Nucleus accumbens (tissue), 56 donors: ENCODE measurements around the gene ARHGAP11B.
"Not testable (repeated sequence)": the region's sequence is repeated elsewhere in the genome, so short reads cannot be mapped to it uniquely, and the experiment has no call there.

Source experiments
- DNase-seq, 56 donors: peaks; one replicate each; lab custom pipeline; 2025; lab: John Stamatoyannopoulos, UW

Gene ARHGAP11B

DNA sequence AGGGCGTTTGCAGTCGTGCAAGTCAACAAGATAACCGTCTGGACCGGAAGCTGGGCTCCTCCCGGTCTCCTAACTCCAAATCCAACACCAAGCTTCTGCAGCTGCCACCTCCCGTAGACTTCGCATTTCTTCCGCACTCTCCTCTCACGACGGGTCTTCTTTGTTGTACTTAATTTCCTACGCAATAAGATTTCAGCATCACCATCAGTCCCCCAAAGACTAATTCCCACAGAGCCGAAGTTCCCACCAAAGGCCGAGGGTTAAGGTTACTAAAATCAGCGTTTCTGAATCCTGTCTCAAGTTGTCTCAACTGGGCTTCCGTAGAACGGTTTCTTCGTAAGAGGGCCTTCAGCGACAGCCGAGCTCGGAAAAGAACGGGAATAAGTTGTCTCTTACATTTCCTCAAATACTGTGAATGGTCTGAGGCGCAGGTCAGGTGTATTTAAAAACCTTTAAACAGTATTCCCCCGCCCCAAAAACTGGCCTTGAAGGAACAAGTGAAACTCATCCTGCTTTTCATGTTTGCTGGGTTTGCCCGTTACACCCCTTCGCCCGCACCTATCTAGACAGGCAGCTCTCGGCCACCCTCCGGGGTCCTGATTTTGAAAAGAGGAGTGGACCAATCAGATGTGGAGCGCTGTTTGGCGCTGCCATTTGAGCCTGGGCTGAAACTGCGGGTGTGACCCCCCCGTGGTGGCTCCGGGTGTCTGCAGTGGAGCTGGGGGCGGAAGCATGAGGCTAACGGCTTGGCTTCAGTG lies at the start of gene ARHGAP11B:
TSS of gene ARHGAP11B (plus strand) at position 693 of the 758 bp plus-strand sequence.
- not testable (repeated sequence) for DNase-seq

DNA sequence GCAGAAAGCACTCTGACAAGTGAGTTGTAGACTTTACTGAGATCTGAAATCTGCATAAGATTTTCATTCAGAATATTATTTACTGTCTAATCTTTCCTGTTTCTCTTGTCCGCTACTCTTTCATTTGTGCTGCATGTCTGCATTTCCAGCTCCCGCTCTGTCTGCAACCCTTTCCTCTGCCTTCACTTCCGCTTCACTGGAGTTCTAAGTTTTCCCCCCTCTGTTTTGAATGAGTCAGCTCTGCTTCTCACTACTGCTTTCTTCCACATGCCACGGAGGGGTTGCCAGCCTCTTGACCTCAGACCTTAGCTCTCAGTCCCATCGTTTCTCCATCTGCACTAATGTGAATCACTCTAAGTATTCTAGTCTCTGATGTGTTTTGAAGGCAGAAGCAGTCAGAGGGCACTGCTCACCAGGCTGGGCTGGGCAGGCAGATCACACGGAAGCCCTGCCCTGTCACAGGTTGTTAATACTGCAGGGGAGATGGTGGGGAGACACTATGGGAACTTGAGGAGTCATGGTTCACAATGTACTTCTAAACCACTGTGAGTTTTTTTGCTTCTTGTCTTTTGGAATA lies 46.4 kb upstream of the ARHGAP11B start:
- not testable (repeated sequence) for DNase-seq

DNA sequence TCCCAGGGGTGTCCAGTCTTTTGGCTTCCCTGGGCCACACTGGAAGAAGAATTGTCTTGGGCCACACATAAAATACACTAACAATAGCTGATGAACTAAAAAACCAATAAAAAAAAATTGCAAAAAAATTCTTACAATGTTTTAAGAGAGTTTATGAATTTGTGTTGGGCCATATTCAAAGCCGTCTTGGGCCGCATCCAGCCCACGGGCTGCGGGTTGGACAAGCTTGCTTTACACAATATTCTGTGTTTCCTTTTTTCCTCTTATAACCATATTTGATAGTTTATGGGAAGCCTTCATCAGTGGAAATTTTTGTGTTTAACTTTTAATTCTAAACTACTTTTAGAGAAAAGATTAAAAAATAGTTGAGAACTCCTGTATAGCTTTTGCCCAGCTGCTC lies 45.2 kb upstream of the ARHGAP11B start:
- DNase-seq, result not testable (repeated sequence)

DNA sequence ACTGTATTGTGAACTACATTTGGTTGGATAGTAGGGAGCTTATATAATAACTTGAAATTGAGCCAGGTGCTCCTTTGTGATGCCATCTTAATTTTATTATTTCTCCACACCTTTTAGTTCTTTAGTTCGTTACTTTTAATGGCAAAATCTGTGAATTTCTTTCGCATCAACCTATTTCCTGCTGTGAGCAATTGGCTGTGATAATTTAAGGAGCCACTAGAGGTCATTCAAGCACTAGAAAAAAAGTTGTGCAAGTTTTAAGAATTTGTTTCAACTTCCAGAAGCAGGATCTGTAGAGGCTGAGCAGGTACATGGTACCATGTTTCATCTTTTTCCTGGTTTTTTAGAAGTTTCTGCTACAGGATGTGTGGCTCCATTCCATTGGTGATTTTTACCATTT lies 27.0 kb upstream of the ARHGAP11B start:
- not testable (repeated sequence) for DNase-seq

DNA sequence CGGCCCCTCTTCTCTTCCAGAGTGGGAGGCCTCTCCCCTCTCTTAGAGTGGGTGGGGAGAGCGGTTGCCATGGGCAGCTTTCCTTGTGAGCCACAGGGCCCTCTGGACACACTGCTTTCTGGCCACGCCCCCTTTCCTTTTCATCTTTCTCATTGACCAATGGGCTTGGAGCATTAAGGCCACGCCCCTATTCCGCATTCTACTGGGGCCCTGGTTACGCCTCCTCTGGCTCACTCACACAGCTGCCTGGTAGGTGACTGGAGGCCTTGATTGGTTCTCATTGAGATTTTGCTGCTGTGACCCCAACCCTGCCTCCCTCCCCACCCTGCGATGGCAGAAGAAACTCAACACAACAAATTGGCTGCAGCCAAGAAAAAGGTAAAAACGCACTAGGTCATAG lies 22.1 kb upstream of the ARHGAP11B start, which contains the start of gene GOLGA8H:
TSS of gene GOLGA8H (plus strand) at position 233 of the 400 bp plus-strand sequence. CDS start at position 331, 98 bp downstream.
- not testable (repeated sequence) for DNase-seq

DNA sequence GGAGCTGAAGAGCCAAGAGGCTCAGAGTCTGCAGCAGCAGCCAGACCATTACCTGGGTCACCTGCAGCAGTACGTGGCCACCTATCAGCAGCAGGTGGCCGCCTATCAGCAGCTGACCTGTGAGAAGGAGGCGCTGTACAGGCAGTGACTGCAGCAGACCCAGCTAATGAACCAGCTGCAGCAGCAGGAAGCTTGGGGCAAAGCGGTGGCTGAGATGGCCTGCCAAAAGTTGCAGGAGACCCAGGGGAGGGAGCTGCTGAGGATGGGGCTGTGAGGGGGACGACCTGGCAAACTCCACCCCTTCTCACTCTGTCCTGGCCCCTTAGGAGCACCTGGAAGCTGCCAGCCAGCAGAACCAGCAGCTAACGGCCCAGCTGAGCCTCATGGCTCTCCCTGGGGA lies 13.7 kb upstream of the ARHGAP11B start:
- not testable (repeated sequence) for DNase-seq

DNA sequence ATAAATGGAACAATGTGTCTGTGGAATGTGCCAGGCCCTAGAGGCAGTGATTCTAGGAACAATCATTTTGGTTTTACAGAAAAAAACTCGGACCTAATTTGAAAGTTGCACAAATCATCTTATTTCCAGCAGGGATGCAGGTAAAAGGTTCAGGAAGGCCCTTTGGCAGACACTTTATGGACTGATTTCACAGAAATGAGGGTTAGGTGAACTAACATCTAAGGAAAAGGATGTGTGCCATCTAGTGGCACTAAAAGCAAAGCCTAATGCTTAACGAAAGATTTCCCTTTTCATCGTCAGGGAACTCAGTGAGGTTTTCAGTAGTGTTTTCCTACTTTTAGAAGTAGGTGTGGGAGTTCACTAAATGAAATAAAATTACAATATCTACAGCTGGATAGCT lies 4.6 kb upstream of the ARHGAP11B start:
- DNase-seq, result not testable (repeated sequence)

DNA sequence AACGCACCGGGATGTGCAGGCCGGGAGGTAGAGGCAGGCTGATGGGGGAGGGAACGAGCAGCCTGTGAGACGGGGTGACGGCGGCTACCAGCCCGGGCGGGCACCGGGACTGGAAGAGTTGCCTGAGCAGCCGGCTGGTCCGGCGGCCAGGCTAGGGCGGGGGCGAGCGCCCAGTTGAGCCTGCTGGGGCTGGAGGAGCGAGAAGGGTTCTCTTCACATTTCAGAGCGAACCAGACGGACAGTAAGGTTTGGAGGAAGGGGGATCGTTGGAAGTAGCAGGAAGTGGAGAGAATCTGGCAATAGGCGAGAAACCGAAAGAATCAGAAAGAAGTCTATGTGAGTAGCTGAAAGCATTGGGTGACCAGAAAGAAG lies 252 bp downstream of the ARHGAP11B start:
- DNase-seq, result not testable (repeated sequence)

DNA sequence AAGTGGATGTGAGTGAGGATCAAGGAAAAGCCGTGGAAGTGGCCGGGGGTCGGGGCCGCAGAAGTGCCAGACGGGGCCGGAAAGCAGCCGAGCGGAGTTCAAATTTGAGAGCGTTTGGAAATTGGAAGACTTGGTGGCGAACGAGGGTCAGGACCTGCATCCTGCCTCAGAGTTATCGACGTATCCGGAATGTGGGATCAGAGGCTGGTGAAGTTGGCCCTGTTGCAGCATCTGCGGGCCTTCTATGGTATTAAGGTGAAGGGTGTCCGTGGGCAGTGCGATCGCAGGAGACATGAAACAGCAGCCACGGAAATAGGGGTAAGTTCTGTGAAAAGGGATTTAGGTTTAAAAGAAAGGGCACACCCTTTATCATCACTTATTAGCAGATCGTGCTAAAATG lies 704 bp downstream of the ARHGAP11B start:
- not testable (repeated sequence) for DNase-seq

DNA sequence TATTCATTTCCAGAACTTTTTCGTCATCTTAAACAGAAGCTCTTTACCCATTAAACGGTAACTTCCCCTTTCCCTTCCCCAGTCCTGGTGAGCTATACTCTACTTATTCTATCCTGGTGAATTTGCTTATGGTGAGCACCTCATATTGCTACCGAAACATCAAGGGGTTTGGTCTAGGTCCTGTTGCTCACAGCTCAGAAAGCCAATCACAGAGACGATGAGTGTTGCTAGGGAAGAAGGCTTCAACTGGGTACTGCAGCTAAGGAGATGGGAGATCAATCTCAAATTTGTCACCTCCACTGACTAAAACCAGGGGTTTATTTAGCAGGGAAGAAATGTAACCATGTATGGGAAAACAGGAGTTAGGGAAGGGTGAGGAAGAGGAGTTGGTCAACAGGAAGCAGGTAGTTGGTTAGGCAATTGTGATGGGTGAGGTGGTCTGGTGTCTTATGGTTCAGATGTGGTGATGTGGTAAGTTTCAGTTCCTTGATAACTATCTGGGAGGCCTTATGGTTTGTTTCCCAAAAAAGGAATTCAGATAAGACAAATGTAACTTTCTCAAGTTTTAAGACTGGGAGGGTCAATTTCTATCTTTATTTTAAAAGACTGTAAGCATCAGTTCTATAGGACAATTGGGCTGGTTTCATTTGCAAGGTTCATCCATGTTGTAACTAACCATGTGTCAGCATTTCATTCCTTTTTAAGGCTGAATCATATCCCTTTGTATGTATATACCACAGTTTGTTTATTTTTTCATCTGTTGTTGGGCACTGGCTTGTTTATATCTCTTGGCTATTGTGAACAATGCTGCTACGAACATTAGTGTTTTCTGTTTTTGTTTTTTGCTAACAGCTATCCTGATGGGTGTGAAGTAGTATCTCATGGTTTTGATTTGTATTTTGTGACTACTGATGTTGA lies 24.3 kb downstream of the ARHGAP11B start:
- no peak for DNase-seq

DNA sequence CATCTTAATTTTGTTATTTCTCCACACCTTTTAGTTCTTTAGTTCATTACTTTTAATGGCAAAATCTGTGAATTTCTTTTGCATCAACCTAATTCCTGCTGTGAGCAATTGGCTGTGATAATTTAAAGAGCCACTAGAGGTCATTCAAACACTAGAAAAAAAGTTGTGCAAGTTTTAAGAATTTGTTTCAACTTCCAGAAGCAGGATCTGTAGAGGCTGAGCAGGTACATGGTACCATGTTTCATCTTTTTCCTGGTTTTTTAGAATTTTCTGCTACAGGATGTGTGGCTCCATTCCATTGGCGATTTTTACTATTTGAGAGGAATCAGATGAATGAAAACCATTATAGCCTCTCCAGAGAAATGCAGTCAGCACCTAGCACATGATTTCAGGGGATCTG lies 35.2 kb downstream of the ARHGAP11B start:
- not testable (repeated sequence) for DNase-seq

DNA sequence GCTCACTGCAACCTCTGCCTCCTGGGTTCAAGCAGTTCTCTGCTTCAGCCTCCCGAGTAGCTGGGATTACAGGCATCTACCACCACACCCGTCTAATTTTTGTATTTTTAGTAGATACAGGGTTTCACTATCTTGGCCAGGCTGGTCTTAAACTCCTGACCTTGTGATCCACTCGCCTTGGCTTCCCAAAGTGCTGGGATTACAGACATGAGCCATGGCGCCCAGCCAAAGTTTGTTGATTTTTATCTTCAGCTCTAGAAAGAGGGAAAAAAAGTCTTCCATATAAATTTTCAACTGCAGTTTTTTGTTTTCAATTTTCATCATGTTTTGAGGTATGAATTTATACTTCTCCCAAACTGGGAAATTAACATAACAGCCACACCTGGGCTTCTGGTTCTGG lies 43.7 kb downstream of the ARHGAP11B start:
- DNase-seq, result not testable (repeated sequence)

DNA sequence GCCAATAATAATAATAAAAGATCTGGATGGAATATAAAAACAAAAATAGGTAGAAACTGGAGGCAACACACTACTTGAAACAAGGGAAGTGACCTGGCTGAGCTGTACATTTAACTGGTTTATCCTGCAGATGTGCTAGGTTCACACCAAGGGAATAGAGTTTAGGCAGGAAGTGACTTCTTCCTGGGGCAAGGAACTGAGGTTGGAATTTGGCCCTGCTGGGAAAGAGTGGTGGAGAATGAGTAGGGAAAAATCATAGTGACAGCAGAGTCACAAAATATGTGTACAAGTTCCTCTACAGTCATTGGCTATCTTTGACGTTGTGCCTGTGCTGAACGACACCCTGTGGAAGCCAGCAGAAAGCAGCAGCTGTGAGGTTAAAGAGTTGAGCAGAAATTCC lies 44.1 kb downstream of the ARHGAP11B start:
- DNase-seq, result no peak

DNA sequence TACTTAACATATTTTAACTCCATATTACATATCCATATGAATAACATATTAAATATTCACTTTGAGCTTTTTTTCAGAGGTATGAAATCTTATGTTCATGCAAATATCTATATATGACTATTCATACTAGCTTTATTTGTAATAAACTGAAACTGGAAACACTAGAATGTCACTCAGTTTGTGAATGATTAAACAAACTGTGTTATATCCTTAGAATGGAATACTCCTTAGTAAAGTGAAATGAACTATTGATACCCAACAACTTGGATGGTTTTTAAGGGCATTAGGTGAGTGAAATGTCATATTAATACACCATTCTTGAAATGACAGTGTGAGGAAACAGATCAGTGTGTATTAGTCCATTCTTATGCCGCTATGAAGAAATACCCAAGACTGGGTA lies 45.4 kb downstream of the ARHGAP11B start:
- DNase-seq, result no peak

DNA sequence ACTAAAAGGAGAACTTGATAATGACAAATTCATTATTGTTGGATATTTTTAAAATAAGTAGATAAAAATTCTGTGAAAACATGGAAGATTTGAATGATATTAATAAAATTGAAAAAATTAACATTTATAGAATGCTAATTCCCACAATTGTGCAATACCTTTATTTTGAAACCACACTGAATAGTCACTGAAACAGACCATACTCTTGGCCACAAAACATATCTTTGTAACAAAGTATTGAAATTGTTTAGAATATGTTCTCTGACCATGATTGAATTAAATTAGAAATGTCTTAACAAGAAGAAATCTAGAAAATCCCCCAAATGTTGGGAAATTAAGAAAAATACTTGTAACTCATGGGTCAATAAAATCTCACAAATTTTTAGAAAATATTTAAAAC lies 49.2 kb downstream of the ARHGAP11B start:
- no peak for DNase-seq

DNA sequence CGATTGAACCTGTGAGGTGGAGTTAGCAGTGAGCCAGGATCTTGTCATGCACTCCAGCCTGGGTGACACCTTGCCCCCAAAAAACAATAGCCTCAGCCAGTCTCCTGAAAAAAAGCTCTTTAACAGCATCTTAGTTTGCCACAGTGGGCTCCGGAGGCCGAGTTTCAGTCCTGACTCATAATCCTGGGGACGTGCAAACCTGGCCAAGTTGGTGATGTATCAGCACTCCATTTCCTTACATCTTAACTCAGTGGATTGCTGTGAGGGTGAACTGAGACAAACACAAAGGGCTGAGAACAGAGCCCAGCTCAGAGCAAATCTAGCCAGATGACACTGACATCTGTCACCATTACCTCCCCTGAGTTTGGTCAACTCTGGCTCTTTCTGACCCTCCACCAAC lies 50.0 kb downstream of the ARHGAP11B start:
- not testable (repeated sequence) for DNase-seq

DNA sequence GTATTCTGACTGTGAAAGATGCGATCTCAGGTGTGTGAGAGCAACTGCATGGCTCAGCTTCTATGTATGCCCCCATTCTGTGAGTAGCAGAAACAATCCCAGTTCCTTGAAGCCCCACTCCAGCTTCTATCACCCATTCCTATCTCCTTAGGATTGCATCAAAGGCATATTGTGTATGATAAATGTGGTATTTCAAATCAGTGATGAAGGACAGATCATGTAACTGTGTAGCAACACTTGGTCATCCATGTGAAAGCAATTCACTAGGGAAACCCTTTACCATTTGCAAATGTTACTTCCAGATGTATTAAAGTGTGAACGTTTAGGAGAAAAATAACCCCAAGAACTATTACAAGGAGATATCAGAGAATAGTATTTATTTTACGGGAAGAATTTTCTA lies 55.1 kb downstream of the ARHGAP11B start:
- DNase-seq, result not testable (repeated sequence)

DNA sequence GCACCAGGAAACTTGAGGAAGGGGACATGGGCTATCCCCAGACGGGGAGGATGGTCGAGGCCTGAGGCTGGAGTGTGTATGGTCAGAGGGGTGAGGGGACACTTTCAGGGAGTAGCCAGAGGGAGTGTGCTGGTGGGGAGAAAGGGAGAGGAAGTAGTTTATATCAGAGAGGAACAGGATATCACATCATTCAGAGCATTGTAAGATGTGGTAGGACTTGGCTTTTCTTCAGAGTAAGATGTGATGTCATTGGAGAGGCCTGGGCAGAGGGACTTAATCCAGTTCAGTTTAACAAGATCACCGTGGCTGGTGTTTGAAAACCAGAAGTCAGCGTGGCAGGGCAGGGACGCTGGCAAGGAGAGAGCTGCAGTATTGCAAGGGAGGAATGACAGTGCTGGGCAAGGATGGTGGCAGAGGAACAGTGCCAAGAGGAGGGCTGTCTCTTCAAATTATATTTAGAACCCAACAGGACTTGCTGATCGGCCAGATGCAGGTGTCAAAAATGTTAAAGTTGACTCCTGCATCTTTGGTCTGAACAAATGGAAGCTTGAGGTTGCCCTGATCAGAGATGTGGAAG lies 59.9 kb downstream of the ARHGAP11B start:
- not testable (repeated sequence) for DNase-seq

DNA sequence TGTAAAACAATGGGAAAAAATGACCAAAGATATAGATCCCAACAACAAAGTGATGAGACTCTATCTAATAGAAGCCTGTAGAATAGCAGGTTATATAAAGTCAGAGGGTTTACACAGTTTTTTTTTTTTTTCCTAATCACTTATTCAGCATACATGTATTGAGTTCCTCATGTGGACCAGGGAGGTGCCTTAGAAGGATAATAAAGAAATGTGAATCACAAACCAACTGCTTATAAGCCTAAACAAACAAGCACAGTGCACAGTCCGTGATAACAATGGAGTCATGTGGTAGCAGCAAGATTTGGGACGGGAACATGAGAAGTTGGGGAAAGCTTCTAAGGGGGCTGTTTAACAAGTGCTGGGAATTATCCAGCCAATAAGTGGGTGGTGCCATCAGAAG lies 60.7 kb downstream of the ARHGAP11B start:
- not testable (repeated sequence) for DNase-seq
